ENCODE data around the gene AKIP1. TPM values are rescaled to one million over a fixed set of nuclear protein-coding genes. Genes with fewer than 3 reads are reported as not detected.
A peak's percentile ranks its signal among the peaks of the same experiment; 100 is the strongest.

Gene AKIP1
- total and polyA plus RNA-seq, 2 of the 8 experiments (the other 6 are each of a cell fraction or from before 2014, with no cell fraction given): 17.8 to 29.6 TPM

DNA sequence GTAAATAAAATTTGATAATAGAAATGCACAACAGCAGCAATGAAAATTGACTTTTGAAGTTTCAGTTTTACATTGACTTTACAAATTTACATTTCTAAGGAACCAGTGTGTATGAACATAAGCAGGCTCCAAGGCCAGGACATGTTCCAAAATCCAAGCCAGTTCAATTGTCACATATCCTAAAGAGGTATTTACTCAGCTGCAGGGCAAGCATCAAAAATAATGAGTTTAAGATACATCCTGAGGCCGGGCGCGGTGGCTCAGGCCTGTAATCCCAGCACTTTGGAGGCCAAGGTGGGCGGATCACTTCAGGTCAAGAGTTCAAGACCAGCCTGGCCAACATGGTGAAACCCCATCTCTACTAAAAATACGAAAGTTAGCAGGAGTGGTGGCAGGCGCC is 39.0 kb upstream of the AKIP1 start:
- ChIA-PET CTCF (ENCODE audit: partially characterized antibody) (interaction anchor here (0.7 to 1.7 kb wide), 5 partner anchors 8 to 88 kb away, joined by 3 to 4 read pairs (median 3); no protein-coding TSS in a partner anchor), POLR2A (ENCODE audit: partially characterized antibody) (no interaction called here)
- H3K4me3 ChIP-seq (ENCODE audit: extremely low read depth in 1 of 4, insufficient read depth in 2 of 4, low read depth in 3 of 4, low read length in 4 of 4): peak overlapping the region in 1 of 4 experiments; percentile 86; a peak in 2 of 8 replicates
- no peak for DNase-seq (ENCODE audit: low read depth in 1 of 2, low spot score in 2 of 2)
- no peak overlapping the region for H4K5ac ChIP-seq (ENCODE audit: insufficient read length, low read depth, low read length)
- no peaks in the 10 kb centered on the region for H3K9me3 ChIP-seq (ENCODE audit: insufficient read depth in 2 of 2, low read depth in 1 of 2, low read length in 1 of 2)
- no peaks in the 10 kb centered on the region for H4K20me1 ChIP-seq (replicated peaks in 1 of 2; ENCODE audit: control insufficient read depth in 1 of 2, insufficient read depth in 2 of 2, low read length in 2 of 2)
- H3K4me2 ChIP-seq (ENCODE audit: insufficient read depth in 1 of 2, low read depth in 2 of 2, low read length in 2 of 2): peak overlapping the region in 1 of 2 experiments; percentile 82; a peak in 1 of 4 replicates
- no peak overlapping the region for H3K9ac ChIP-seq (replicated peaks in 1 of 4; ENCODE audit: extremely low read depth in 1 of 4, low read depth in 3 of 4, low read length in 3 of 4)
- FAIRE-seq: no peak
- H3K4ac ChIP-seq (replicated peaks; ENCODE audit: insufficient read length, low read depth, low read length): no peak overlapping the region
- H3K14ac ChIP-seq (ENCODE audit: insufficient read length): no peak overlapping the region
- WGBS, 2 experiments (ENCODE audit: extremely low coverage in 1 of 2, insufficient coverage in 1 of 2, insufficient read length in 1 of 2, insufficient replicate concordance in 2 of 2, low coverage in 1 of 2, low lambda C conversion rate in 2 of 2, missing lambda C conversion rate in 1 of 2): 91% methylated on average over 6 of the region's 6 CpGs; no CpG with 5 or more reads in 1 of the 2 experiments
- no peak overlapping the region for H3K27ac ChIP-seq (ENCODE audit: low read depth, low read length)
- H2BK20ac ChIP-seq (ENCODE audit: low read length): no peak overlapping the region
- H3K23ac ChIP-seq (ENCODE audit: insufficient read length): no peak overlapping the region
- H2BK12ac ChIP-seq (ENCODE audit: low read depth, low read length): no peak overlapping the region
- H3K79me2 ChIP-seq (ENCODE audit: control insufficient read depth in 1 of 2, insufficient read depth in 2 of 2, low read length in 2 of 2): no peaks in the 10 kb centered on the region
- H3K23me2 ChIP-seq (ENCODE audit: low read depth, low read length): peaks cover 5% of the 10 kb centered on the region; the same call in 1 of the 2 replicates
- H4K8ac ChIP-seq (ENCODE audit: extremely low read depth, insufficient read depth, low read length): no peak overlapping the region
- H2AK5ac ChIP-seq (ENCODE audit: low read depth, low read length): no peak overlapping the region
- H3K27me3 ChIP-seq (replicated peaks in 1 of 4; ENCODE audit: control insufficient read depth in 3 of 4, extremely low read depth in 1 of 4, insufficient read depth in 3 of 4, low read length in 3 of 4): no peaks in the 10 kb centered on the region
- no peaks in the 10 kb centered on the region for H3K79me1 ChIP-seq (ENCODE audit: low read depth, low read length)
- H4K91ac ChIP-seq (replicated peaks; ENCODE audit: insufficient read length, low read length): no peak overlapping the region
- H3K18ac ChIP-seq (ENCODE audit: extremely low read depth, low read length): no peak overlapping the region
- no peak overlapping the region for H2BK120ac ChIP-seq (replicated peaks; ENCODE audit: low read depth, low read length)
- H2BK15ac ChIP-seq (ENCODE audit: low read length): no peak overlapping the region
- no peak overlapping the region for H3K56ac ChIP-seq (replicated peaks; ENCODE audit: insufficient read length, low read depth, low read length)
- no peaks in the 10 kb centered on the region for H3K36me3 ChIP-seq (ENCODE audit: control insufficient read depth in 2 of 4, insufficient read depth in 4 of 4, low read length in 3 of 4)
- H2AFZ ChIP-seq (ENCODE audit: low read length): no peak overlapping the region
- no peak overlapping the region for H2BK5ac ChIP-seq (ENCODE audit: low read depth, low read length)
- peaks cover 0 to 7% (median 0%) of the 10 kb centered on the region in 4 experiments; a peak in 3 of 7 replicates for H3K4me1 ChIP-seq (replicated peaks in 1 of 4; ENCODE audit: control insufficient read depth in 3 of 4, insufficient read depth in 4 of 4, low read length in 3 of 4)
- no peak for TF ChIP-seq SP2 (IDR thresholded peaks at IDR 0.05; ENCODE audit: low read length)
- TF ChIP-seq SP4 (IDR thresholded peaks at IDR 0.05; ENCODE audit: low read length): no peak
- TF ChIP-seq SUZ12 (IDR thresholded peaks at IDR 0.05; ENCODE audit: low read length): no peak
- TF ChIP-seq HDAC2 (IDR thresholded peaks at IDR 0.05; ENCODE audit: borderline replicate concordance in 1 of 2, low read depth in 2 of 2, low read length in 2 of 2): no peak
- TF ChIP-seq TAF7 (optimal IDR thresholded peaks at IDR 0.05; ENCODE audit: borderline replicate concordance, low read depth, low read length): no peak
- TF ChIP-seq GABPA (IDR thresholded peaks at IDR 0.05; ENCODE audit: borderline replicate concordance, insufficient read depth, low read length): no peak

All from H1 (cell line).